HG03045 (cell line): Measurements from ENCODE around the gene SYNJ2.

Experiments
- ATAC-seq: cut with Tn5 transposase; IDR thresholded peaks from one replicate; pipeline ENCODE4 v1.9.1; 2021; ENCODE audit warnings: mild to moderate bottlenecking, moderate library complexity; ENCODE audit not compliant: unreplicated experiment

SYNJ2 gene

GRCh38 chr6:158026901-158027589 is 45.4 kb downstream of the SYNJ2 start:
- peak; percentile 7 for ATAC-seq

DNA sequence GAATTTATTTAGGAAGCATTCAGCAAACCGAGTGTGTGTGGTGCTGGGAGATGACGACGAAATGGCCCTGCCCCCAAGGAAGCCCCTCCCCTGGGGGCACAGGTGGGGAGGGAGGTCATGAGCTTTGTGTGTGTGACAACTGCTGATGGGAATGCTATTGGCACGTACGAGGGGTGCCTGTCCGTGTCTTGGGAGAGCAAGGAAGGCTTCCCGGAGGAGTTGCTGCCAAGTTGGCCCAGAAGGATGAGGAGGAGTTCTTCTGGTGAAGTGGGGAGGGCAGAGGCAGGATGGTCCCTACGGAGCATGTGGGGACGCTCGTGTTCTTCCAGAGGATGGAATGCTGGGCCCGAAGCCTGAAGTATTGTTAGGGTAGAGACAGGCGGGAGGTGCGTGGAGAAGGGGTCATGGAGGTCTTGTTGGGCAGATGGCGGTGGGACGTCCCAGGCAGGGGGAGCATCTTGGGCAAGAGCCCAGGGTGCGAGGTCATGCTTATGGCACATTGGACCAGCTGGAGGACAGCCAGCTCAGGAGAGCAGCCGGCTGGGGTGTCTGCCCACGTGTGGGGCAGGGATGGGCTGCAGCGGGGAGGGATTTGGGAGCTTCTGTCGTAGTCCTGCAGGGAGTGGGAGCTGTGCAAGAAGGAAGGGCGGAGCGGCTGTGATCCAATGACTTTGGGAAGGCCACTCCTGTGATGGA is 46.1 kb downstream of the SYNJ2 start:
- ATAC-seq = no peak

DNA sequence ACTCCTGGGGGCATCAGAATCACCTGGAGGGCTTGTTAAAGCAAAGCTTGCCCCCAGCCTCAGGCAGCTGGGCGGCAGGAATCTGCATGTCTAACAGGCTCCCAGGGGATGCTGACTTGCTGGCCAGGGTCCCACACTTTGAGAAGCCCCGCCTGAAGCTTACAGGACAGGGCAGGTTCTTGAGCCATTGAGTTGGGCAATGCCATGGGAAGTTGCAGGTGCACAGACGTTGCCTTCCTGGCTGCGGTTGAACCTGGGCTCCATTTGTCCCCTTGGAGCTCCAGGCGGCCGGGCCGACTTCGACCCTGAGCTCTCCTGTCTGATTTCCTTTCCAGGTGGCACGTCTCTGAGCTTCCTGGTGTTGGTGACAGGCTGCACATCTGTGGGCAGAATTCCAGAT is 46.8 kb downstream of the SYNJ2 start:
- ATAC-seq = no peak

DNA sequence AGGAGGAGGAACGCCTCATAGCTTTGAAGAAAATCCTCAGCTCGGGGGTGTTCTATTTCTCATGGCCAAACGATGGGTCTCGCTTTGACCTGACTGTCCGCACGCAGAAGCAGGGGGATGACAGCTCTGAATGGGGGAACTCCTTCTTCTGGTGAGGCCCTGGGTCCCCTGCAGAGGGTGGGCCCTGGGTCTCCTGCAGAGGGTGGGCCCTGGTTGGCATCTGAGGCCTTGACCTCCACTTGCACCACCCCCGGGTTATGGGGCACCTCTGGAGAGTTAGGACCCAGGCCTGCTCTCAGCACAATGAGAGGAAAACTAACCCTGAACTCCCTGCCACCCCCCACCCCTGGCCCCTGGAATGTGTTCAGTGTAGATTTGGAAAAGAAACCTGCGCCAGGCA is 47.2 kb downstream of the SYNJ2 start:
- ATAC-seq = no peak

GRCh38 chr6:158029668-158030230 is 48.1 kb downstream of the SYNJ2 start:
- no peak for ATAC-seq

DNA sequence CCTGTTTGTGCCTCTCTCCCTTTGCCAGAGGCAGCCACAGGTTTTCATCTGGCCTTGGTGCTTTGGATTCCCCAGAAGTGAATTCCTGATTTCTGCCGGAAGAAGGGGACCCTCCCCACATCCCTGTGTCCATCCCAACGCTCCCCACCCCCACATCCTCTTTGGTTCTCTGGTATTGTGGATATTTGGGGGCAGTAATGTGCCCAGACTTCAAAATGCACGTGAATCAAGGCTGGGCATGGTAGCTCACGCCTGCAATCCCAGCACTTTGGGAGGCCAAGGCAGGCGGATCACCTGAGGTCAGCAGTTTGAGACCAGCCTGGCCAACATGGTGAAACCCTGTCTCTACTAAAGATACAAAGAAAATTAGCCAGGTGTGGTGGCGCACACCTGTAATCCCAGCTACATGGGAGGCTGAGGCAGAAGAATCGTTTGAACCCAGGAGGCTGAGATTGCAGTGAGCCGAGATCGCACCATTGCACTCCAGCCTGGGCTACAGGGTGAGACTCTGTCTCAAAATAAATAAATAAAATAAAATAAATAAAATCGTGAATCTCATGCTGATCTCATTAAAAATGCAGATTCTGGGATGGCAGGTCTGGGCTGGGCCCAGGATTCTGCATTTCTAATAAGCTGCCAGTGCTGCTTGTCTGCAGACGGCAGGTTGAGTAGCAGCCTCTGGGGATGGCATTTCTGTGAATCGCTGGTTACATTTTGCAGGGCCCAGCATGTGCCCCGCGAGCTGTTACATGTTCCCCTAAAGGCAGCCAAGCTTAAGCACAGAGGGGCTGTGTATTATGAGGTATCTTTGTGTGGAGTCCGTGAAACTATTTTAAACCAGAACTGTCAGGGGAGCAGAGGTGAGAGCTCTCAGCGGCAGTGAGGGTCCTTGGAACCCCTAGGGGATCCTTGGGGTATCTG is 49.0 kb downstream of the SYNJ2 start:
- no peak for ATAC-seq

DNA sequence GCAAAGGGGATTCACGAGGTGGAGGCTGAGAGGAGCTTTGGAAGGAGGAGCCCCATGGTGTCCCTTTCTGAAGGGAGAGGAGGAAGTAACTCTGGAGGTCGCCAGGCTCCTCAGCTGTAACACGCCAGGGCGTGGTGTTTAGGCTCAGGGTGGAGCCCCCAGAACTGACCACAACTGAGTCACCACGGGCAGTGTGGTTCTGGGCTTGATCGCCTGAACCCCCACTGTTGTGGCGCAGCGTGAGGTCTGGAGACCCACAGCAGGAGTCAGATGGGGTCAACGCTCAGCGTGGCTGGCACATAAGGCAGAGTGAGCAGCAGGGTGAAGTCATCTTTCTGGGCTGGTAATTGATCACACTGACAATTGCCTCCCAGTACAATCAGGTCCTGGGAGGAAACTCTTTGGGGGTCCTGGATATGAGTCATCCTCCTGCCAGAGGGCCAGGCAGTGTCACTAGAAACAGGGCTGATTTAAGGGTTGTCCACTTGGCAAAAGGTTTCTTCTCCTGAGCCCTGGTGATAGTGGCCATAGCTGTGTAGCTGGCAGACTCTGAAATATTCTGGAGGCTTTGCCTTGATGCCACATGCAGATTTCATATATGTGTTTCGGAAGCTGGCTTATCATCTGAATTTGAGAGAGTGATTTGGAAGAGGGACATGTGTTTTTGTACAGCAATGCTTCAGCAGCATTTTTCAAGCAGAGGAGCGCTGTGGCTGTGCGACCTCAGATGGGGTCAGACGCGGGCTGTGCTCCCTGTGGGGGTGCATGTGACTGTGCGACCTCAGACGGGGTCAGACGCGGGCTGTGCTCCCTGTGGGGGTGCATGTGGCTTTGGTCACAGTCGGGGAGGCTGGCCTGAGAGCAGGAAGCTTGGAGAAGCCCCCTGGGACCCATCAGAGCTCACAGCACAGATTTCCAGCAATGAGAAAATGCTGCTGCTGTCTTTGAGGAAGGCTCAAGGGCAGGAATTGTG is 50.0 kb downstream of the SYNJ2 start:
- ATAC-seq = no peak

DNA sequence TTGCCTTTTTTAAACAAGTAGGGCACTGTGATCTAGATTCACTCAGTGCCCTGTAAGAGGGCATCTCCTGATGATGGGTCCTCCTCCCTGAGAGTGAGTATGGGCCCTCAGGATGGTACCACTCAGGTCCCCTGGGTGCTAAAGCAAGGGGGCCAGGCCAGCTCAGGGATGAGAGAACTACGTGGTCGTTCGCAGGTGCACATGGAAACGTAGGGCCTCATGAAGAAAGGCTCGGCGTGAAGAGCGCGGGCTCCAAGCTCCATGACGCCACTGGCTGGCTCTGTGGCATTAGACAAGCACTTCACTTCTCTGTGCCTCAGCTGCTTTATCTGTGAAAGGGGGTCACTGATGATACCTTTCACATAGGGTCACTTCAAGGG is 50.7 kb downstream of the SYNJ2 start:
- no peak for ATAC-seq

- no peak for ATAC-seq
Observed at GRCh38 chr6:158033077-158033750, 51.6 kb downstream of the SYNJ2 start.

DNA sequence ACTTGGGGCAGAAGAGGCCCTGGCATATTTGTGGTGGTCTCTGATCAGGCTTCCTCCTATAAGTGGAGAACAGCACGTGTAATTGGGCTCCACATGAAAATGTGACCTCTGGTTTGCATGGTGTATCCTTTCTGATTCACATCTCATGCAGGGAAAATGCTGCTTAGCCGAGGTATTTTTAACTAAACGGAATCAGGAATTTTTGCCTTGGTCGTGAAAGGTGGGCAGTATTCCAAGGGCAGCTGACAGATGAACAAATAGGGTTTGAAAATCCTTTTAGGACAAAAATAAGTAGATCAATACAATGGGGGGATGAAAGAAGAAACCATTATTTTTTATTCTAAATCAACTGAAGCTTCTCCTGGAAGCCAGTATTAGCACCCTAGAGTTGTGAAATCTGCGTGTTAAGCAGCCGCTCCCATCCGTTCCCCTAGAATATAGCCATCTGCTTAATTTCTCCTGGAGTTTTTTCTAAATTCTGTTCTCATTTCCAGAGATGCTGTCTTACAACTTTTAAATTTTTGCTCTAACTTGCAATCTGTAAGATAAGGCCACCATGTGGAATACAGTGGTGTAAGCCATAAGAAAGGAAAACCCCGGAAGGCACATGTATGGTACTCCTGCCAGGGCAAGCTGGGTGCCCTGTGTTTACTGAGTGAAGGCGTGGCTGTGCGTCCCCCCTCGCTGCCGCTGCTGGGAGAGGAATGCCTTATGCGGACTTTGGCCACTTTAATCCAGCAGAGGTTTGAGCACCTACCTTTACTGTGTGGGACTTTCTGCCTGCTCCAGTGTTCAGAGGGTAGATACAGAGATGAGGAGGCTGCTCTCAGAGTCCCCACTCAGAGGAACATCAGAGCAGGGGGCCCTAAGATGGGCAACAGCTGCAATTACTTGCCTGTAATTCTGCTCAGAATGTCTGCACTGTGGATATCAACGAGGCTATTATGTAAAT is 52.4 kb downstream of the SYNJ2 start:
- ATAC-seq = no peak

GRCh38 chr6:158036261-158036660 is 54.6 kb downstream of the SYNJ2 start:
- ATAC-seq = no peak

DNA sequence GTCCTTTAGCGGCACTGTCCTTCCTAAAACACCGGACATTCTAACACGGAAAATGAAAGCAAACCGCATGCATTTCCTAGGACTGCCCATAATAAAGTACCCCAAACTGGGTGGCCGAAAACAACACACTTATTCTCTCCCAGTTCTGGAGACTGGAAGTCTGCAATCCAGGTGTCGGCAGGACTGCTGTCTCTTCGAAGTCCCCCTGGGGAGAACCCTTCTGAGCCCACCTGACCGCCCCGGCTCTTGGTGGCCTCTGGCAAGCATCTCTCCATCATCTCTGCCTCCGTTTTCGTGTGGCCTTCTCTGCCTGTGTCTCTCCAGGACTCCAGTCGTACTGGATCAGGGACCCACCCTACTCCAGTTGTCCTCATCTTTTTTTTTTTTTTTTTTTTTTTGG is 55.4 kb downstream of the SYNJ2 start:
- ATAC-seq = no peak

- ATAC-seq = no peak
Observed at GRCh38 chr6:158037771-158038170, 56.1 kb downstream of the SYNJ2 start.

- ATAC-seq = no peak
Observed at GRCh38 chr6:158038291-158039177, 56.9 kb downstream of the SYNJ2 start.

GRCh38 chr6:158039178-158039557 is 57.5 kb downstream of the SYNJ2 start:
- ATAC-seq = no peak

- ATAC-seq = no peak
Observed at GRCh38 chr6:158039571-158040050, 57.9 kb downstream of the SYNJ2 start.

DNA sequence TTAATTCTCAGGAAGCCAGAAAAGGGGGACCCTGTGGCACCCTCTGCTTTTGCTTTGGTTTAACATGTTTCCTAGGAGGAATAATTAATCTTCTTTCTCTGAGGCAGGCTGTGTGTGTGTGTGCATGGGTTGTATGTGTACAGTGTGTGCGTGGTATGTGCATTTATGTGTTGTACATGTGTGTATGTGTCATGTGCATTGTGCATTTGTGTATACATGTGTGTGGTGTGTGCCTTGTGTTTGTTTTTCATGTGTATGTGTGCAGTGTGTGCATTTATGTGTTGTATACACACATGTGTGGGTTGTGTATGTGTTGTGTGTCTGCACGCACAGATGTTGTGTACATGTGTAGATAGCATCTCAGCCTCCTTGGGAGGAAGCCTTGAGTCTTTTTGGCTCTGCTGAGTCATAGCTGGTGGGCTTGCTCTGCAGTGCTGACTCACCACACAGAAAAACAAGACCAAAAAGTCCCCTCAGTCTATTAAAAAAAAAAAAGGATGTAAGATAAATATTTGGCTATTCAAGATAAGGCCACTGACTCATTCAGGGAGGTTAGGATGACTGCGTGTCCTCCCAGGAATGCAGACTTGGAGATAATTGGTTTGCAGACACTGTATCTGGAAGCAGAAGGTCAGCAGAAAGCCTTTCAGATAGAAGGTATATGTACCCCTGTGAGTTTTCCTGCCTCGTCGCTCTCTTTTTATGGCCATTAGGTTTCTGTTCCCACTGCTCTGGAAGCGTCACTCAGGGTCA is 58.6 kb downstream of the SYNJ2 start:
- ATAC-seq = peak; percentile 57
